Thyroid gland (tissue), 4 donors: Measurements from ENCODE around the gene SLC18A2.

Source experiments
- CTCF ChIP-seq, 6 experiments: fragments of 200-600 bp in 3 of 6; fragments of 450-650 bp in 3 of 6; sonication (generic) in 3 of 6; IDR thresholded peaks; one replicate each; pipeline ENCODE4 v1.5.1; 2016 to 2019; ENCODE audit warnings: antibody characterized with exemption in 6 of 6, mild to moderate bottlenecking in 2 of 6, inconsistent platforms in 1 of 6, moderate library complexity in 1 of 6
- POLR2A ChIP-seq, 2 donors: fragments of 450-650 bp; IDR thresholded peaks; one replicate each; pipeline ENCODE4 v1.6.1; 2017; ENCODE audit warnings: antibody characterized with exemption in 2 of 2, mild to moderate bottlenecking in 2 of 2, moderate library complexity in 1 of 2

GRCh38 chr10:117261501-117261900, 20.6 kb downstream of the SLC18A2 start:
- no peak for TF ChIP-seq POLR2A (IDR thresholded peaks at IDR 0.05)
- TF ChIP-seq CTCF (IDR thresholded peaks at IDR 0.05): no peak
